Endothelial cell of umbilical vein (primary cell): Measurements from ENCODE around the gene MRPS35.

ENCODE experiments used
- EZH2 ChIP-seq: IDR thresholded peaks from 2 replicates; pipeline ENCODE4 v1.6.1; 2012; ENCODE audit warnings: borderline replicate concordance, low read depth, mild to moderate bottlenecking, moderate library complexity, low read length, inconsistent platforms; ENCODE audit not compliant: severe bottlenecking
- JUN ChIP-seq: IDR thresholded peaks from 2 replicates; pipeline ENCODE4 v1.6.1; 2011; ENCODE audit warnings: borderline replicate concordance, low read depth; ENCODE audit not compliant: insufficient read length, insufficient read depth
- MYC ChIP-seq: IDR thresholded peaks from one replicate; pipeline ENCODE4 v1.6.1; 2011; ENCODE audit warnings: mild to moderate bottlenecking, low read depth, low read length
- POLR2A ChIP-seq: IDR thresholded peaks from 2 replicates; pipeline ENCODE4 v1.6.1; 2012; ENCODE audit warnings: low read depth, mild to moderate bottlenecking, control low read depth, low read length
- POLR2AphosphoS5 ChIP-seq: IDR thresholded peaks from 2 replicates; pipeline ENCODE4 v1.6.1; 2012; ENCODE audit warnings: low read depth, mild to moderate bottlenecking, control low read depth, low read length, moderate library complexity; ENCODE audit not compliant: insufficient read depth
- TF ChIP-seq, protein P1 (sequence below), 2 donors: IDR thresholded peaks; 1 replicate in 1 of 2; 2 replicates in 1 of 2; pipeline ENCODE4 v1.5.1; 2011; ENCODE audit warnings: low read length in 2 of 2, mild to moderate bottlenecking in 2 of 2, moderate library complexity in 2 of 2, control low read depth in 1 of 2, inconsistent platforms in 1 of 2, low read depth in 1 of 2; ENCODE audit not compliant: insufficient read depth in 1 of 2; ENCODE audit errors: extremely low read depth in 1 of 2
- TF ChIP-seq, protein P2 (sequence below): IDR thresholded peaks from 2 replicates; pipeline ENCODE4 v1.6.1; 2011; ENCODE audit not compliant: insufficient read depth, insufficient read length

DNA sequence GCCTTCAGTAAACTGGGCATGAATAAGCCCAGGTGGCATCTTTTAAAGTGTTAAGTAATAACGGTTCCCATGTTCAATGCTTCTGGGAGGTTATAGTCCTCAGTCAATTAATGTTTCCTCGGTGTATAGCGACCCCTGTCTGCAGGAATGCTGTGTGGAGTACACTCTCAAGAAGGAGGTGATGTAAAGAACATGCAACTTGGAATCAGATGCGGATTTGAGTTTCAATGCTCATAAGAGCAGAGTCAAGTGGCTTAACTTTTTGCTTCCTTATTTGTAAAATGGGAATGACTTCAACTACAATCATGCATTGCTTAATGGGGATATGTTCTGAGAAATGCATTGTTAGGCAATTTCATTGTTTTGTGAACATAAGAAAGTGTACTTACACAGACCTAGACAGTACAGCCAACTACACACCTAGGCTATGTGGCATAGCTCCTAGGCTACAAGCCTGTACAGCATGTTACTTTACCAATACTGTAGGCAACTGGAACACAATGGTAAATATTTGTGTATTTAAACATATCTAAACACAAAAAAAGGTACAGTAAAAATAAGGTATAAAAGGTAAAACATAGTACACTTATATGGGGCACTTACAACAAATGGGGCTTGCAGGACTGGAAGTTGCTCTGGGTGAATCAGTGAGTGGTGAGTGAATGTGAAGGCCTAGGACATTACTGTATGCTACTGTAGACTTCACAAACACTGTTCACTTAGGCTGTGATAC is 6.7 kb upstream of the MRPS35 start:
- TF ChIP-seq POLR2A (no peak), EZH2 (no peak), POLR2AphosphoS5 (no peak), MYC (no peak), JUN (no peak)
- TF ChIP-seq, protein P1, sequence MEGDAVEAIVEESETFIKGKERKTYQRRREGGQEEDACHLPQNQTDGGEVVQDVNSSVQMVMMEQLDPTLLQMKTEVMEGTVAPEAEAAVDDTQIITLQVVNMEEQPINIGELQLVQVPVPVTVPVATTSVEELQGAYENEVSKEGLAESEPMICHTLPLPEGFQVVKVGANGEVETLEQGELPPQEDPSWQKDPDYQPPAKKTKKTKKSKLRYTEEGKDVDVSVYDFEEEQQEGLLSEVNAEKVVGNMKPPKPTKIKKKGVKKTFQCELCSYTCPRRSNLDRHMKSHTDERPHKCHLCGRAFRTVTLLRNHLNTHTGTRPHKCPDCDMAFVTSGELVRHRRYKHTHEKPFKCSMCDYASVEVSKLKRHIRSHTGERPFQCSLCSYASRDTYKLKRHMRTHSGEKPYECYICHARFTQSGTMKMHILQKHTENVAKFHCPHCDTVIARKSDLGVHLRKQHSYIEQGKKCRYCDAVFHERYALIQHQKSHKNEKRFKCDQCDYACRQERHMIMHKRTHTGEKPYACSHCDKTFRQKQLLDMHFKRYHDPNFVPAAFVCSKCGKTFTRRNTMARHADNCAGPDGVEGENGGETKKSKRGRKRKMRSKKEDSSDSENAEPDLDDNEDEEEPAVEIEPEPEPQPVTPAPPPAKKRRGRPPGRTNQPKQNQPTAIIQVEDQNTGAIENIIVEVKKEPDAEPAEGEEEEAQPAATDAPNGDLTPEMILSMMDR (IDR thresholded peaks at IDR 0.05; ENCODE audit: extremely low read depth in 1 of 2, insufficient read depth in 1 of 2, low read depth in 1 of 2, low read length in 2 of 2): peak; percentile 78 to 79
- TF ChIP-seq, protein P2, sequence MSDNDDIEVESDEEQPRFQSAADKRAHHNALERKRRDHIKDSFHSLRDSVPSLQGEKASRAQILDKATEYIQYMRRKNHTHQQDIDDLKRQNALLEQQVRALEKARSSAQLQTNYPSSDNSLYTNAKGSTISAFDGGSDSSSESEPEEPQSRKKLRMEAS: no peak
